Putamen (tissue), 1 donor: ENCODE results near the gene SSPN.
A peak's percentile ranks its signal among the peaks of the same experiment; 100 is the strongest.

ENCODE experiments used
- DNase-seq: peaks from one replicate; pipeline ENCODE4 v3.0.0-alpha.2; 2016; ENCODE audit warnings: low spot score

SSPN gene

GRCh38 chr12:26195250-26195640, at the start of gene SSPN:
SSPN (plus strand) TSS chr12:26195573; CDS start chr12:26195673, 100 bp downstream.
- peak; percentile 75 for DNase-seq

GRCh38 chr12:26148291-26148690, 47.1 kb upstream of the SSPN start:
- no peak for DNase-seq

GRCh38 chr12:26149968-26150500, 45.3 kb upstream of the SSPN start:
- DNase-seq, result no peak

- DNase-seq, result no peak
These were observed 44.5 kb upstream of the SSPN start for GRCh38 chr12:26150736-26151450.

- no peak for DNase-seq
These were observed 42.8 kb upstream of the SSPN start for GRCh38 chr12:26152507-26153102.

GRCh38 chr12:26153421-26154154, 41.8 kb upstream of the SSPN start:
- DNase-seq, result no peak

GRCh38 chr12:26156201-26156871, 39.0 kb upstream of the SSPN start:
- DNase-seq, result no peak

- DNase-seq, result no peak
These were observed 38.4 kb upstream of the SSPN start for GRCh38 chr12:26157001-26157400.

- no peak for DNase-seq
These were observed 37.2 kb upstream of the SSPN start for GRCh38 chr12:26158078-26158764.

- no peak for DNase-seq
These were observed 33.2 kb upstream of the SSPN start for GRCh38 chr12:26162174-26162573.

GRCh38 chr12:26162905-26163304, 32.5 kb upstream of the SSPN start:
- no peak for DNase-seq

GRCh38 chr12:26164118-26164517, 31.3 kb upstream of the SSPN start:
- no peak for DNase-seq

- no peak for DNase-seq
These were observed 23.4 kb upstream of the SSPN start for GRCh38 chr12:26172013-26172412.

- no peak for DNase-seq
These were observed 22.8 kb upstream of the SSPN start for GRCh38 chr12:26172539-26172938.

- DNase-seq, result no peak
These were observed 22.3 kb upstream of the SSPN start for GRCh38 chr12:26172946-26173552.

GRCh38 chr12:26176725-26177124, 18.6 kb upstream of the SSPN start:
- DNase-seq, result no peak

- no peak for DNase-seq
These were observed 18.1 kb upstream of the SSPN start for GRCh38 chr12:26177283-26177682.

- no peak for DNase-seq
These were observed 15.5 kb upstream of the SSPN start for GRCh38 chr12:26179826-26180225.

- DNase-seq, result no peak
These were observed 13.0 kb upstream of the SSPN start for GRCh38 chr12:26182377-26182776.

- DNase-seq, result no peak
These were observed 9.6 kb upstream of the SSPN start for GRCh38 chr12:26185532-26186320.
